Mucosa of descending colon (tissue), 3 donors: Measurements from ENCODE around the gene SERPINA3. TPM values are rescaled to one million over a fixed set of nuclear protein-coding genes. Genes with fewer than 3 reads are reported as not detected.

Experiments
- ATAC-seq: fragments of 200-7000 bp; cut with Tn5 transposase; one replicate; pipeline ENCODE4 v1.9.1; 2020; ENCODE audit warnings: mild to moderate bottlenecking, moderate library complexity
- DNase-seq, 3 donors: peaks; one replicate each; pipeline ENCODE4 v3.0.0-alpha.2; 2020
- H3K36me3 ChIP-seq: fragments of 200-600 bp; one replicate; pipeline ENCODE4 v1.8.0; 2021; ENCODE audit warnings: low read depth, mild to moderate bottlenecking
- H3K4me1 ChIP-seq: fragments of 200-600 bp; one replicate; pipeline ENCODE4 v1.8.0; 2021; ENCODE audit warnings: low read depth, mild to moderate bottlenecking
- H3K4me3 ChIP-seq: fragments of 200-600 bp; one replicate; pipeline ENCODE4 v1.8.0; 2021; ENCODE audit warnings: mild to moderate bottlenecking
- H3K9me3 ChIP-seq: fragments of 200-600 bp; one replicate; pipeline ENCODE4 v1.8.0; 2021; ENCODE audit warnings: mild to moderate bottlenecking
- intact Hi-C, 2 donors: fragments of 100-400 bp; cut with DNase I in 1 of 2; cut with micrococcal nuclease in 1 of 2; formaldehyde crosslinking; loops; one replicate each; pipeline versions ENCODE4 v1.11.0 to v1.11.1; 2022; cut with DNase I, micrococcal nuclease
- total RNA-seq, 3 donors: library from RNA; stranded (reverse); fragmentation: NEBNext Ultra II Directional in 2 of 3; extraction: Animal tissue kit (Norgen Biotek cat#: 25700) in 2 of 3; gene quantifications; one replicate each; pipeline versions ENCODE4 v1.2.1 to v1.2.4, GENCODE V29; 2021 to 2023
- TF ChIP-seq, protein P1 (sequence below): fragments of 200-600 bp; IDR thresholded peaks from one replicate; pipeline ENCODE4 v1.8.0; 2022; ENCODE audit warnings: antibody characterized with exemption, mild to moderate bottlenecking
- donor health status: DM: no; HTN: no; CAD: no; lungs with moderate emphysema.
- donor health status: DM: no; HTN: no; CAD: no.
- donor health status: DM: no; HTN: yes; CAD: no.

SERPINA3 gene
- total RNA-seq, 3 donors from 2014 or later: 3.1 to 43.9 (median 41.3) TPM

DNA sequence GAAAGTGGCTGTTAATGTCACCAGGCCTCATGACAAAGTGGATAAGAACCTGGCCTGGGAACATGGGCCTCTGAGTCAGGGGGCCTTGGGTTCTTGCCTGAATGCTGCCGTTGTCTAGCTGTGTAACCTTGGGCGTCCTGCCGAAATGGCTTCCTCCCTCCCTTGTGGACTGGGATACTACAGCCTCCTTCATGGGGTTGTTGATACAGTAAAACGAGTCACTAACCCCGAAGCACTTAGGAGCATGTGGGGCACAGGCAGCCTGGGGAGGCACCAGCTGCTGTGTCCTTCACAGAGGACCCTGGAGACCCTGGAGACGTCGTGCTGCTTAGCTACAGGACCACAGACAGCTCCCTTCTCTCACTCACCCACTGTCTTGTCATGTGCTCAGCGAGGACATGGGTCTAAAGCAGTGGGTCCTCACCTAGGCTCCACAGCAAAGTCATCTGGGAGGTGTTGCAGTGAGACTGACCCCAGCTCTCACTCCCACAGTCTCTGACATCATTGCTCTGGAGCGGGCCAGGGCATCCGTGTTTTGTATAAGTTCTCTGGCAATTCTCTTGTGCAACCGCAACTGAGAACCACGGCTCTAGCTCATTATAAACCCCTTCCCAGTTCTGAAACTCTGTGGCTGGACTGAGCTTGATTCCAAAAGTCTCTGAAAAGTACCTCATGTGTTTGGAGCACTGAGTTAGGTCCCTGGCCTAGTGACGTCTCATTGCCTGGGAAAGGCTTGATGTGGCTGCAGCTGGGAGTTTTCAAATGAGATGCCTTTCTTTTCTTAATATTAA is 42.1 kb downstream of the SERPINA3 start:
- TF ChIP-seq, protein P1, sequence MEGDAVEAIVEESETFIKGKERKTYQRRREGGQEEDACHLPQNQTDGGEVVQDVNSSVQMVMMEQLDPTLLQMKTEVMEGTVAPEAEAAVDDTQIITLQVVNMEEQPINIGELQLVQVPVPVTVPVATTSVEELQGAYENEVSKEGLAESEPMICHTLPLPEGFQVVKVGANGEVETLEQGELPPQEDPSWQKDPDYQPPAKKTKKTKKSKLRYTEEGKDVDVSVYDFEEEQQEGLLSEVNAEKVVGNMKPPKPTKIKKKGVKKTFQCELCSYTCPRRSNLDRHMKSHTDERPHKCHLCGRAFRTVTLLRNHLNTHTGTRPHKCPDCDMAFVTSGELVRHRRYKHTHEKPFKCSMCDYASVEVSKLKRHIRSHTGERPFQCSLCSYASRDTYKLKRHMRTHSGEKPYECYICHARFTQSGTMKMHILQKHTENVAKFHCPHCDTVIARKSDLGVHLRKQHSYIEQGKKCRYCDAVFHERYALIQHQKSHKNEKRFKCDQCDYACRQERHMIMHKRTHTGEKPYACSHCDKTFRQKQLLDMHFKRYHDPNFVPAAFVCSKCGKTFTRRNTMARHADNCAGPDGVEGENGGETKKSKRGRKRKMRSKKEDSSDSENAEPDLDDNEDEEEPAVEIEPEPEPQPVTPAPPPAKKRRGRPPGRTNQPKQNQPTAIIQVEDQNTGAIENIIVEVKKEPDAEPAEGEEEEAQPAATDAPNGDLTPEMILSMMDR: no peak
- ATAC-seq (no peak), DNase-seq (no peak)
- Histone ChIP-seq H3K4me1 (no peaks in the 10 kb centered on the region), H3K4me3 (no peak overlapping the region), H3K9me3 (no peaks in the 10 kb centered on the region), H3K36me3 (no peaks in the 10 kb centered on the region)
- intact Hi-C loops: no loop called here

DNA sequence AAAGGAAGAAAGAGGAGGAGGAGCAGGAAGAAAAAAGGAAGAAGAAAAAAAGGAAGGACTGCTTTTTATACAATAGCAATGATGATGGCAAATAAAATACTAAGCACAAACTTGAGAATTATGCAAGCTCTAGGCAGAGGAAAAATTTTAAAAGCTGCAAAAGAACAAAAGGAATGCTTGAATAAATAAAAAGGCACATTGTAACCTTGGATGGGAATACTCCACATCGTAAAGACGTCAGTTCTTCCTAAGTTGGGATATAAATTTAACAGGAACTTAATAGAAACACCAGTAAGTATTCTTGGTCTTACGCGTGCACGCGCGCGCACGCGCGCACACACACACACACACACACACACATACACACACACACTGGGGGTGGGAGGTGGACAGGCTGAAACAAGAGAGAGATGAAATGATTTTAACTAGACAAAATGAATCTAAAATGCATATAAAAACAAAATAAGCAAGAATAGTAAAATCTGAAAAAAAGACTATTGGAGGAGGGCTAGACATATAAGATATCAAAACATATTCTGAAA is 43.0 kb downstream of the SERPINA3 start:
- DNase-seq (no peak), ATAC-seq (no peak)
- intact Hi-C loops: no loop called here
- Histone ChIP-seq H3K4me1 (no peaks in the 10 kb centered on the region), H3K4me3 (no peak overlapping the region), H3K9me3 (no peaks in the 10 kb centered on the region), H3K36me3 (no peaks in the 10 kb centered on the region)
- TF ChIP-seq, protein P1: no peak

DNA sequence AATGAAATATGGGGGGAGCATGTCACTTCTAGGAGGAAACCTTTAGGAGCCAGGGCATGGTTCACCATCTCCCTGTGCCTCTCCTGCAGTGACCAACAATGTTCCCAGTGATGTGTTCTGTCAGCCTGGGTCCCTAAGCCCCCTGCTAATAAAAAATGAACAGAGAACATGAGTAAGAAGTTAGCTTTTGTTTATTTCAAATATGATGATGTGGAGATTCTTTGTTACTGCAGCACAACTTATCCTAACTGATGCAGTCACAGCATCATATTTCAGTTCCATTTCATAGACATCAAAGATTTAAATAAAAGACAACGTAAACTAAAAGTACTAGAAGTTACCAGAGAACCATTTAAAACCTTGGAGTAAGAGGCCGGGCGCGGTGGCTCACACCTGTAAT is 43.9 kb downstream of the SERPINA3 start:
- intact Hi-C loops: no loop called here
- no peak for DNase-seq
- Histone ChIP-seq H3K36me3 (no peaks in the 10 kb centered on the region), H3K9me3 (no peaks in the 10 kb centered on the region), H3K4me1 (no peaks in the 10 kb centered on the region), H3K4me3 (no peak overlapping the region)
- TF ChIP-seq, protein P1: no peak
- ATAC-seq: no peak

DNA sequence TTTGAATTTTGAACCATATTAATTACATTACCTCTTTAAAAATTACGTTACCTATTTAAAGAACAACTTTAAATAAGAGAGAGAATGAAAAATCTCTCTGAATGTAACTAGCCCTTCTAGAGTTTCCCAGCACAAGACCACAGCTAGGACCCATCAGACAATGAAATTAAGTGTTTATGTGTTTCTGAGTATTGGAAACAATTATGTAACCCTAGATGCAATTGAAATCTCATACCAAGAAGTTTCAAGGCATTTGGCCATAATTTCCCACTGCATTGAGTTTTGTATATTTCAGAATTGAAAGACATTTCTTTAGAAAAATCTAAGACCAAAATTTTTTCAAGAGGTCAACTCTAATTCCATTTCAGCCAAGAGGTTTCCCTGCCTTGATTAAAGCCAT is 47.1 kb downstream of the SERPINA3 start:
- intact Hi-C loops: no loop called here
- no peaks in the 10 kb centered on the region for H3K4me1 ChIP-seq
- no peaks in the 10 kb centered on the region for H3K9me3 ChIP-seq
- DNase-seq (no peak), ATAC-seq (no peak)
- TF ChIP-seq, protein P1: no peak
- H3K36me3 ChIP-seq: no peaks in the 10 kb centered on the region
- no peak overlapping the region for H3K4me3 ChIP-seq

DNA sequence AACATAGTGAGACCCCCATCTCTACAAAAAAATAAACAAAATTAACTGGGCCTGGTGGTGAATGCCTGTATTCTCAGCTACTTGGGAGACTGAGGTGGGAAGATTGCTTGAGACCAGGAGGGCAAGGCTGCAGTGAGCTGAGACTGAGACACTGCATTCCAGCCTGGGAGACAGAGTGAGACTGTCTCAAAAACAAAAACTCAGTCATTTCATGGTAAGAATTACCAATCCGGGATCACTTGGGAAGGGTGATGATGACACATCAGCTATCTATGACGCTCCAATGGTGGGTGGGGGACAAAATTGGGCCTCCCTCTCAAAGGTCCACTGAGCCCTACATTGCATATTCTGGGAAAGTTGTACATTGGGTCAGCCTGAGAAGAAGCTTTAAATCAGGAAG is 47.7 kb downstream of the SERPINA3 start:
- Histone ChIP-seq H3K9me3 (no peaks in the 10 kb centered on the region), H3K4me1 (no peaks in the 10 kb centered on the region), H3K4me3 (no peak overlapping the region), H3K36me3 (no peaks in the 10 kb centered on the region)
- DNase-seq: no peak
- intact Hi-C loops: no loop called here
- TF ChIP-seq, protein P1: no peak
- no peak for ATAC-seq
